Naive B cell (primary cell): ENCODE measurements around the gene SYDE2. TPM values are rescaled to one million over a fixed set of nuclear protein-coding genes. Genes with fewer than 3 reads are reported as not detected.

Experiments
- ATAC-seq, 2 donors: fragments of 150-1000 bp; cut with Tn5 transposase; 2 replicates each; pipeline ENCODE4 v1.10.0; 2021; ENCODE audit warnings: low read depth in 2 of 2, mild to moderate bottlenecking in 2 of 2, moderate library complexity in 2 of 2
- DNase-seq: peaks from one replicate; pipeline ENCODE4 v3.0.0; 2022
- H3K27ac Mint-ChIP-seq, 6 donors: one replicate each; pipeline ENCODE4 v1.8.0; 2020 to 2022; ENCODE audit warnings: mild to moderate bottlenecking in 6 of 6, mixed read lengths in 6 of 6, moderate library complexity in 5 of 6, inconsistent platforms in 2 of 6
- H3K27me3 Mint-ChIP-seq, 3 donors: one replicate each; pipeline ENCODE4 v1.8.0; 2021 to 2022; ENCODE audit warnings: mixed read lengths in 3 of 3, mild to moderate bottlenecking in 1 of 3
- H3K36me3 Mint-ChIP-seq, 2 donors: one replicate each; pipeline ENCODE4 v1.8.0; 2020 to 2022; ENCODE audit warnings: mixed read lengths in 2 of 2, inconsistent platforms in 1 of 2, mild to moderate bottlenecking in 1 of 2
- H3K4me1 Mint-ChIP-seq, 3 donors: one replicate each; pipeline ENCODE4 v1.8.0; 2020 to 2022; ENCODE audit warnings: mixed read lengths in 3 of 3, inconsistent platforms in 1 of 3, mild to moderate bottlenecking in 1 of 3, moderate library complexity in 1 of 3
- H3K4me3 Mint-ChIP-seq, 8 donors: one replicate each; pipeline ENCODE4 v1.8.0; 2020 to 2022; ENCODE audit warnings: mild to moderate bottlenecking in 8 of 8, mixed read lengths in 8 of 8, moderate library complexity in 8 of 8, inconsistent platforms in 2 of 8
- H3K9me3 Mint-ChIP-seq, 7 donors: one replicate each; pipeline ENCODE4 v1.8.0; 2020 to 2022; ENCODE audit warnings: mixed read lengths in 7 of 7, mild to moderate bottlenecking in 5 of 7, inconsistent platforms in 2 of 7, moderate library complexity in 1 of 7
- polyA plus RNA-seq, 6 donors: library from polyadenylated mRNA; unstranded; fragments of 300-500 nt; fragmentation: Illumina TruSeq; gene quantifications; one replicate each; pipeline ENCODE4 v1.2.3, GENCODE V29; 2021; ENCODE audit warnings: low read depth in 6 of 6

Gene SYDE2
- polyA plus RNA-seq, 6 donors from 2014 or later: 0.18 to 0.70 (median 0.36) TPM; not detected in 1

GRCh38 chr1:85121744-85122143 lies 79.1 kb downstream of the SYDE2 start:
- Mint-ChIP-seq H3K27me3 (peaks cover 16 to 23% (median 16%) of the 10 kb centered on the region in 3 donors), H3K27ac (no peak overlapping the region), H3K36me3 (no peaks in the 10 kb centered on the region), H3K4me1 (no peaks in the 10 kb centered on the region), H3K9me3 (no peaks in the 10 kb centered on the region), H3K4me3 (no peak overlapping the region)
- no peak for ATAC-seq
- no peak for DNase-seq

- ATAC-seq: no peak
- Mint-ChIP-seq H3K36me3 (no peaks in the 10 kb centered on the region), H3K4me3 (no peak overlapping the region), H3K9me3 (no peaks in the 10 kb centered on the region), H3K27me3 (peaks cover 23 to 29% (median 27%) of the 10 kb centered on the region in 3 donors), H3K27ac (no peak overlapping the region), H3K4me1 (no peaks in the 10 kb centered on the region)
- no peak for DNase-seq
Observed at GRCh38 chr1:85118751-85119150, 82.1 kb downstream of the SYDE2 start.

GRCh38 chr1:85116856-85117255 lies 84.0 kb downstream of the SYDE2 start:
- ATAC-seq (no peak), DNase-seq (no peak)
- Mint-ChIP-seq H3K27ac (peak overlapping the region in 1 of 6 donors; percentile 20), H3K36me3 (no peaks in the 10 kb centered on the region), H3K4me1 (no peaks in the 10 kb centered on the region), H3K9me3 (no peaks in the 10 kb centered on the region), H3K27me3 (peaks cover 23 to 29% (median 27%) of the 10 kb centered on the region in 3 donors), H3K4me3 (no peak overlapping the region)

GRCh38 chr1:85115933-85116332 lies 84.9 kb downstream of the SYDE2 start:
- no peak overlapping the region for H3K4me3 Mint-ChIP-seq

GRCh38 chr1:85111695-85112094 lies 89.1 kb downstream of the SYDE2 start:
- ATAC-seq: no peak
- Mint-ChIP-seq H3K36me3 (no peaks in the 10 kb centered on the region), H3K27ac (peak overlapping the region in 1 of 6 donors; percentile 25), H3K4me1 (no peaks in the 10 kb centered on the region), H3K9me3 (no peaks in the 10 kb centered on the region), H3K27me3 (peaks cover 6 to 11% (median 7%) of the 10 kb centered on the region in 3 donors), H3K4me3 (no peak overlapping the region)
- DNase-seq: no peak

More at GRCh38 chr1:85115933-85116332, 84.9 kb downstream of the SYDE2 start:
- Mint-ChIP-seq H3K27ac (peak overlapping the region in 1 of 6 donors; percentile 0), H3K4me1 (no peaks in the 10 kb centered on the region), H3K36me3 (no peaks in the 10 kb centered on the region), H3K9me3 (no peaks in the 10 kb centered on the region), H3K27me3 (peaks cover 20 to 22% (median 22%) of the 10 kb centered on the region in 3 donors)
- no peak for ATAC-seq
- no peak for DNase-seq

GRCh38 chr1:85109475-85109874 lies 91.3 kb downstream of the SYDE2 start:
- DNase-seq (no peak), ATAC-seq (no peak)
- no peak overlapping the region for H3K4me3 Mint-ChIP-seq
- H3K27me3 Mint-ChIP-seq: peaks cover 0 to 8% (median 3%) of the 10 kb centered on the region in 3 donors
- H3K9me3 Mint-ChIP-seq: no peaks in the 10 kb centered on the region
- H3K4me1 Mint-ChIP-seq: no peaks in the 10 kb centered on the region
- H3K27ac Mint-ChIP-seq: no peak overlapping the region
- no peaks in the 10 kb centered on the region for H3K36me3 Mint-ChIP-seq

Other genes with a start within 250 kb of the SYDE2 start
- gene MCOLN2, start 203.9 kb downstream of the SYDE2 start, polyA plus RNA-seq: 1 to 10 TPM in 4 of 6 donors, under 1 TPM in 2; 0.43 to 4.1 (median 1.5) TPM
- not detected for gene MCOLN3, start 152.5 kb downstream of the SYDE2 start, polyA plus RNA-seq
- 10 to 100 TPM; 23.3 to 33.6 (median 27.0) TPM for gene C1orf52, start 58.6 kb upstream of the SYDE2 start, polyA plus RNA-seq
- gene BCL10, start 75.6 kb upstream of the SYDE2 start, polyA plus RNA-seq: 10 to 100 TPM; 48.6 to 83.4 (median 62.4) TPM